Activated CD8-positive, alpha-beta memory T cell treated with anti-CD3 and anti-CD28 coated beads for 4 hours (primary cell): ENCODE measurements around the gene CAMSAP2.

Experiments used
- DNase-seq, 2 donors: peaks; one replicate each; pipeline ENCODE4 v3.0.0-alpha.2; 2020; ENCODE audit warnings: low read depth in 2 of 2

Gene CAMSAP2, protein sequence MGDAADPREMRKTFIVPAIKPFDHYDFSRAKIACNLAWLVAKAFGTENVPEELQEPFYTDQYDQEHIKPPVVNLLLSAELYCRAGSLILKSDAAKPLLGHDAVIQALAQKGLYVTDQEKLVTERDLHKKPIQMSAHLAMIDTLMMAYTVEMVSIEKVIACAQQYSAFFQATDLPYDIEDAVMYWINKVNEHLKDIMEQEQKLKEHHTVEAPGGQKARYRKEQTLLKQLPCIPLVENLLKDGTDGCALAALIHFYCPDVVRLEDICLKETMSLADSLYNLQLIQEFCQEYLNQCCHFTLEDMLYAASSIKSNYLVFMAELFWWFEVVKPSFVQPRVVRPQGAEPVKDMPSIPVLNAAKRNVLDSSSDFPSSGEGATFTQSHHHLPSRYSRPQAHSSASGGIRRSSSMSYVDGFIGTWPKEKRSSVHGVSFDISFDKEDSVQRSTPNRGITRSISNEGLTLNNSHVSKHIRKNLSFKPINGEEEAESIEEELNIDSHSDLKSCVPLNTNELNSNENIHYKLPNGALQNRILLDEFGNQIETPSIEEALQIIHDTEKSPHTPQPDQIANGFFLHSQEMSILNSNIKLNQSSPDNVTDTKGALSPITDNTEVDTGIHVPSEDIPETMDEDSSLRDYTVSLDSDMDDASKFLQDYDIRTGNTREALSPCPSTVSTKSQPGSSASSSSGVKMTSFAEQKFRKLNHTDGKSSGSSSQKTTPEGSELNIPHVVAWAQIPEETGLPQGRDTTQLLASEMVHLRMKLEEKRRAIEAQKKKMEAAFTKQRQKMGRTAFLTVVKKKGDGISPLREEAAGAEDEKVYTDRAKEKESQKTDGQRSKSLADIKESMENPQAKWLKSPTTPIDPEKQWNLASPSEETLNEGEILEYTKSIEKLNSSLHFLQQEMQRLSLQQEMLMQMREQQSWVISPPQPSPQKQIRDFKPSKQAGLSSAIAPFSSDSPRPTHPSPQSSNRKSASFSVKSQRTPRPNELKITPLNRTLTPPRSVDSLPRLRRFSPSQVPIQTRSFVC (N-terminal part only)

DNA sequence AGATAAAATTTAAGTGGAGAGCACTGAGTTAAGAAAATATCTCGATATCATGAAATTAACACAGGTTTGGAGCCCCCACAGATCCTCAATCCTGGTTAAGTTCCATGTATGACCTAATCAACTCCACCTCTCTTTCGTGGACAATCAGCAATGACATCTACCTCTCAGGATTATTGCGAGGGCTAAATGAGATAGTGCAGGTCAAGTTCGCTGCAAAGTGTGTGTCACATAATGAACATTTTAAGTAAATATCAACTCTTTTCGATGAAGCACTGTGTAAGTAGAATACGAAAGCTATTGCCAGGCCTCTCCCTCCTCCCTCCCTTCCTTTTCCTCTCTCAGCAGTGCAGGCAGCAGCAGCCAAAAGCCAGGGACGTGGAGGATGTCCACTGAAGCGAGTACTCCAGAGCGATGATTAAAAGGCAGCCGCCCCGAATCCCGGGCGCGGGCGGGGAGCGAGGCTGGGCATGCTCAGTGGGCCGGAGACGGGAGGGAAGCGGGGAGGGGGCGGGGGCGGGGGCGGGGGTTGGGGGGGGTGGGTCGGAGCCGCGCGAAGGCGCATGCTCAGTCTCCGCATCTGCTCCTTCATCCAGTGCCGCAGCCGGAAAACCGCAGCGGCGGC, at the start of gene CAMSAP2:
Gene CAMSAP2, plus strand, starts transcription at position 567 of the 622 bp plus-strand sequence. CDS start 935 bp downstream, outside the sequence.
- peak; percentile 23 to 42 for DNase-seq

DNA sequence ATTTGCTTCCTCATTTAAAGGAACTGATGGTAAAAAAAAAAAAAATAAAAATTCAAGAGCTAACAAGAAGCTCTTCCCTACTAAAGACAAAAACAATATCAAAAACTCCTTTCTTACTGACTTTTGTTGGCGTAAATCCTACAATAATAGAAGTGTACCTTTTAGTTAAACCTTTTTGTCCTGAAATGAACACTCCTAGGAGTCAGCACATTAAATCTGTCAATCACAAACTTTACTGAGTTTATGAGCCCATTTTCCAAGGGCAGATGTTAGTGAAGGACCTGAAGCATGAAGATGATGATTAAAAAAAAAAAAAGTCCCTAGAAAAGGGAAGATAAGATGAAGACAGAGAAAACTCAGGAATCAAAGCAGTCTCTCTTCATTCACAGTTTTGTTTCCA, 46.4 kb upstream of the CAMSAP2 start:
- DNase-seq = no peak

DNA sequence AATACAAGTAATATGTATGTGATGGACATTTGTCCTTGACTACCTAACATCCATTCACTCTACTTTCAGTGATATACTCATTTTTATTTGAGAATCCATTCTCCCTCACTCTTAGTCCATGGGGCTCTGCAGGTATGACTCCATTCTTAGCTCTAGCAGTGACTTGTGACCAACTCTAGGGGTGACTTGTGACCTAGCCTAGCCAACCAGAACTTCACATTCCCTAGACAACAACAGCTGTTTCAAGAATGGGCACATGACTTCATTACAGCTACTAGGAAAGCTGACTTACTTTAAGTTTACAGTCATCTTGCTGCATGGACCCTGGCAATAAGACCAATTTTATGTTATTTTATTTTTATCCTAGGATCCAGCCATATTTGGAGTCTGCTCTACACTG, 45.4 kb upstream of the CAMSAP2 start:
- no peak for DNase-seq

- no peak for DNase-seq
These were observed 44.0 kb upstream of the CAMSAP2 start for GRCh38 chr1:200694738-200695137.

GRCh38 chr1:200699871-200700270, 38.8 kb upstream of the CAMSAP2 start:
- DNase-seq = no peak

DNA sequence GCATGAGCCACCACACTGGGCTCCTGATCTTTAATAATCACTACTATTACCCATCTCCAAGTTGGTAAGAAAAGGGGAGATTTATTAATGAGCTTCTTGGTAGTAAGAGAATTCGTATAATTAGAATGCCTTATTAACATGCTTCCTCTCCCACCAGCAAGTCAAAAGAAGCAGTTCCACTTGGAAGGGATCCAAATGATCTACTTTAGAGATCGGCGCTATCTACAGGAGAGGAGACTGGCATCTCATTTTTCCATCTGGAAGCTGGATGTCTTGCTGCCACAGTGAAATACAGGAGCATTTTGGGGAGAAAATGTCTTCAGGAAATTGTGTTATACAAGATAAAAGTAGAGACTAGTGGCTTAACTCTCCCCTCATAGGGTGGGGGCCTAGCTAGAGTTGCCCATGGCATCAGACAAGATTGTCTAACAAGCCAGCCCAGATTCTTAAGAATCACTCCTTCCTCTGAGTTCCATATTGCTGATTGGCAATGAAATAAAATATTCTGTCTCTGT, 33.6 kb upstream of the CAMSAP2 start:
- no peak for DNase-seq

DNA sequence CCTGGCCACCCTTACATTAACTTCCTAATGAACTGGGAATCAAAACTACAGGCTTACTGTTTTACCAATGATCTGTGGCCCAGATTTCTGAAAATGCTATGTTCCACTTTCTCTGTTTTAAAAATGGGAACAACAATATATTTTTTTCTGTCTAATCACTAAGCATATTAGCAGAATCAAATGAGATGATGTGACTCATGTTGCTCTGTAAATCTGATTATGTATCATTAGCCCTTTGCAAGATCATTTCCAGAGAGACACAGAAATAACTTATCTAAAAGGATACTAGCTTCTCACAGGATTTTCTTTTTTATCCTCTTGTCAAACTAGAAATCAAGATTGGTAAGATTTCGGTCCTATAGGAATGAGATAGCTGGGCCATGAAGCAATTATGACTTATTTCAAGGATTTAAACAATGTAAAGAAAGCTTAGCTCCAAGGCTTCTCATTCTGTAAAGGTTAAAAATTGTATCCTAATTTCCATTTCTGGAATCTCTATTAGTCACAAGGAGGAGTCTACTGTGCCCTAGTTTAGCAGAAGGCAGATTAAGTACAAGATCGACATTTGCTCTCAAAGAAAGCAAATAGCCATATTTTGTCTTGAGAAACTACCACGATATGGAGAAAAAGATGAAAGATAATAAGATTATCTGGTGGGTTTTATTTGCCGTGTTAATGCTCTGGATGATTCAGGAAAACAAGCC, 32.4 kb upstream of the CAMSAP2 start:
- no peak for DNase-seq

DNA sequence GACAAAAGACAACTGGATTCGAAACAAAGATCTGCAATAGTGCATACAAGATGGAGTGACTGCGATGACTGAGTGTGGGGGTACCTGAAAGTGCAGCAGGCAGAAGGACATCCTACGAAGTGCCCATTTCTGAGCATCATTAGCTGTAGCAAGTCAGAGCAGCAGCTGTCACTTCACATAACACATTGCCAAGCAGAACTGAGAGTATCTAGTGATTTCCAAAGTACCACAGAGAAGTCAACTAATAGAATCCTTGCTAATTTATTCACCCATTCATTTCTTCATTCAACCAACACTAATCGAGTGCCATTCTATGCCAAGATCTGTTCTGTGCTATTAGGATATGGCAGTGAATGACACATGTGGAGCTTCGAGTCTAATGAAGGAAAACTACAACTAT, 31.6 kb upstream of the CAMSAP2 start:
- DNase-seq = no peak

DNA sequence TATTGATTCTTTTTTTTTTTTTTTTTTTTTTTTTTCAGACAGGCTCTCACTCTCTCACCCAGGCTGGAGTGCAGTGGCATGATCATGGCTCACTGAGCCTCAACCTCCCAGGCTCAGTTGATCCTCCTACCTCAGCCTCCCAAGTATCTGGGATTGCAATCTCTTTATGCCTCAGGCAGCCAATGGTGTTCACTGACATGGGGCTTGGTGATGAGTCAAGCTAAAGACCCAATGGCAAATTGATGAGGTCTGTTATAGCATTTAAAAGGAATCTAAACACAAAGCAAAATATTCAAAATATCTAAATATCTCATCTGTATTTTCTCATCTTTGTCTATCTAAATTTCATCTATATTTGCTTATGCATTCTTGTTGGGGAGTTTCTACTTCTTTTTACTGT, 30.5 kb upstream of the CAMSAP2 start:
- no peak for DNase-seq

GRCh38 chr1:200708769-200709168, 29.9 kb upstream of the CAMSAP2 start:
- DNase-seq = no peak

DNA sequence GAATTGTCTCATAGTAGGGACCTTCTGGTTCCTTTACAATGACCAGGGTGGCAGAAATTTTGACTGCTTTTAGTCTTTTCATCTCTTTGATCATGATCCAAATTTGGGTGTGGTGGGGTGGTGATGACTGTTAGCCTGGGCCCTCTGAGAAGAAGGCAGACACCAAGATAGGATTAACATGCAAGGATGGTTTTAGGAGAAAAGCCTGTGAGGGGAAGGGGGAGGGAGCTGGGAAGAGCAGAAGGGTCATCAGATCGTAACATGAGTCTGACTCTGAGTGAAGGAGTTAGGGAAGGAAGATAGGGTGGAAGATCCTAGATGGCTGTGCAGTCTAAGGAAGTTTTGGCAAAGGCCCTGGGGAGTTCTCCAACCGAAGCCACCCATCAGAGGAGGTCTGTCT, 28.5 kb upstream of the CAMSAP2 start:
- DNase-seq = no peak

DNA sequence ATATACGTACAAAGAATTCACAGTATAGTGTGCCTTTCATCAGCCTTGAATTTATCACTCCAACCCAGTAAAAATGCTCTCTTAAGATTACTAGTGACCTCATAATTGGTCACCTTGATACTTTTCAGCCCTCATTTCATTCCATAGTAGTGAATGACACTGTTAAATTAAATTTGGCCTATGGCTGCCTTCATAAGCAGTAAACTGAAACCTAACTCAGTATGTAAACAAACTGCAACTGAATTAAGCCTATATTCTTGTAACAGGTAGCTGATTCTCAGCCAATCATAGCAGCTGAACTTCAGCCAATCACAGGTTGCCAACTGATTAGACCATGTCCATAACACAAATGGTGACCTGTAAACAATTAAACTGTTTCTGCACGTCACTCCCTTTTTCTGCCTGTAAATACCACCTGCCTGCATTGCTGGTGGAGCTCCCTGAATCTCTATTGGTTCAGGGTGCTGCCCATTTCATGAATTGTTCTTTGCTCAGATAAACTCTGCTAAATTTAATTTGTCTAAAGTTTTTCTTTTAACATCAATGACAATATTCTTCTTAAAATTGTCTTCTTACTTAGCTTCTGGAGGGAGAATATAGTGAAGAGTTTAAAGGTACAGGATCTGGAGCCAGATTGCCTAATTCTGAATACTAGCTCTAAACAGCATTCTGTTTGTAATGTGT, 24.0 kb upstream of the CAMSAP2 start:
- DNase-seq = no peak

GRCh38 chr1:200720199-200720598, 18.5 kb upstream of the CAMSAP2 start:
- no peak for DNase-seq

DNA sequence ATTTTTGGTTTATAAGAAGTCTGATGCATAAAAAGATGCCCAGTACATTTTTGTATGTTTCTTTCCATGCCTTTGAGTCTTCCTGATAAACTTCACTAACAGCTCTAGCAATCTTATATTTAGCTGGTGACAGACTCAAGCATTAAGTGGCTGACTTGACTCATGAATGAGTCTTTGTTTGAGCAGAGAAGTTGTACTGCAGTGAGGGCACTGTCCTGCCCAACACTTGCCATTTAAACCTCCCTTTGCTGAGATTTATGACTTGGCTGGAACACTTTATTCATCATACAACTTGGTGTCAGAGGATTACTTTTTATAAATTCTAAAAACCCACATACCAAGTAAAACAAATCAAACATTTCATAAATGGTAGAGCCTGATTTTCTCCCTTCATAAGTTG, 14.6 kb upstream of the CAMSAP2 start:
- DNase-seq = no peak

GRCh38 chr1:200727257-200727656, 11.4 kb upstream of the CAMSAP2 start:
- DNase-seq = no peak

DNA sequence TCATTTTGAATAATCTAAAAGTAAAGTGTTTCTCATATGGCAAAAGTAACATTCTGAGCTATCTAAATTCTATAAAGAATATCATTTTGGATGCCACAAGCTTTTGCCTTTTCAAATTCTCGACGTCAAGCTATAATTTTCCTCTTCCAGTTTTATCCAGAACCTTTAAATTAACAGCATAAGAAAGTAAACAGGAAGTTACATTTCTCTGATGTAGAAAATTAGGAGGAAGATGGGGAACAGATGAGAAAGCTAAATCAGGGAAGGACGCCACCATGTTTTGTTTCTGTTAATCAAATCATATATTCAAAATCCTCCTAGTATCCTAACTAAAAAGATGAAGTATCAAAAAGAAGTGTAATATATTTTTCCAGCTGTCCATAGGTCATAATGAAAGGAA, 8.8 kb upstream of the CAMSAP2 start:
- DNase-seq = no peak

- no peak for DNase-seq
These were observed 6.9 kb upstream of the CAMSAP2 start for GRCh38 chr1:200731654-200732332.

DNA sequence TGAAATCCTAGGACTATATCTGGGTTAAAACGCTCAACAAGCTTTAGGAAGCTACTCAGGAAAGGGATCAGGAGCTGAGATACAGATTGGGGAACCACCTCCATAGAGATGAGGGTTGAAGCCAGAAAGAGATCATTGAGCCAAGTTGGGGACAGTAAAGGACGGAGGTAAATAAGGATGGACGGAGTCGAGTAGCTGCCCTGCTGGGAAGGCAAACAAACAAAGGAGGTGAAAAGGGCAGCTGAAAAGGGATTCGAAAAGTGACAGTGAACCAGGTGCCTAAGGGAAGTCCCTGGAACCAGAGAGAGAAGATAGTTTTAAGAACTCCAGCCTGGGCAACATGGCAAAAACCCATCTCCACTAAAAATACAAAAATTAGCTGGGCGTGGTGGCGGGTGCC, 6.3 kb upstream of the CAMSAP2 start:
- DNase-seq = no peak

DNA sequence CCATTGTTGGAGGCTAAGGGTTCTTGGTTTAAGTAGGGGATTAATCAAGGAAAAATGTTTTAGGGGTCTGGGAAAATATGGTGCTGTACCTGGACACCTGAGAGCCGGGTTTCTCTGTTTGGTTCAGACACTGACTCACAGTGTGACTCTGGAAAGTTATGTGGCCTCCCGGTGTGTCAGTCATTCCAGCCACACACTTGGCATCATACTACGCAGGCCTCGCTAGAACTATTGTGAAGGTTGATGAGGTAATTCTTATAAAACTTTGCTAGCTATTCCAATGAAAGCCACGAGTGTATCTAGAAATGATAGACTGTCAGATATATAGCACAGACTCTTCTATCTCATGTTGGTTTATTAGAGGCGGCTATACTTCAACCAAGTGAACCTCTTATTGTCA, 4.8 kb upstream of the CAMSAP2 start:
- no peak for DNase-seq

DNA sequence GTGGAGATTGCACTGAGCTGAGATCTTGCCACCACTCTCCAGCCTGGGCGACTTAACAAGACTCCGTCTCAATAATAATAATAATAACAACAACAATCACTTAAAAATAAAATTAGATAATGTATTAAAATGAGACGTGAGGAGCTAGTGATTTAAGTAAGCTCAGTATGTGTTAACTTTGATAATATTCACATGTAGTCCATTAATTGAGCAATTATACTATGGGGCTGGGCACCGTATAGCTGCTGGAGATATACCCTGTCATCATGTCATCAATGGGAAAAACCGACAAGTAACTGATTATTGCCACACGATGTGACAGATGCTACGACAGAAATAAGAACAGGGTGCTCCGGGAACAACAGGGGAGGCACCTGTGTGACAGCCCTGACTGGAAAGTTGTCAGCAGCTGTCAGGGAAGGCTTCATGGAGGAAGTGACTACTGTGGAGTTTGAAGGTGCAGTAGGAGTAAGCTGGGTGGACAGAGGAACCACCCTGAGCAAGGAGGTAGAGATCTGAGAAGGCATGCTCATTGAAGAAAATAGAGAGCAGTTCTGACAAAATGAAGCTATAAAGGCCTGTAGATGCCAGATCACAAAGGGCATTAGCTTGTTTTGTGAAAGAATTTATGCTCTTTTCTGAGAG, 924 bp upstream of the CAMSAP2 start:
- DNase-seq = no peak
